NCI-H1436 (cell line): ENCODE results near the gene EEA1.

ENCODE experiments used
- DNase-seq: peaks from one replicate; lab custom pipeline; 2025; lab: John Stamatoyannopoulos, UW

EEA1 gene

GRCh38 chr12:92938018-92938417, 8.9 kb upstream of the EEA1 start:
- no peak for DNase-seq

GRCh38 chr12:92933606-92934005, 4.5 kb upstream of the EEA1 start:
- no peak for DNase-seq

GRCh38 chr12:92930421-92930820, 1.3 kb upstream of the EEA1 start:
- DNase-seq = no peak

- no peak for DNase-seq
These were observed 888 bp upstream of the EEA1 start for GRCh38 chr12:92929983-92930382.

- DNase-seq = no peak
These were observed 604 bp downstream of the EEA1 start for GRCh38 chr12:92928421-92928961.

GRCh38 chr12:92927436-92928281, 1.4 kb downstream of the EEA1 start:
- no peak for DNase-seq

GRCh38 chr12:92927055-92927435, 2.0 kb downstream of the EEA1 start:
- DNase-seq = no peak

- no peak for DNase-seq
These were observed 2.5 kb downstream of the EEA1 start for GRCh38 chr12:92926549-92926948.

GRCh38 chr12:92921877-92922276, 7.2 kb downstream of the EEA1 start:
- no peak for DNase-seq

GRCh38 chr12:92915365-92915764, 13.7 kb downstream of the EEA1 start:
- no peak for DNase-seq

GRCh38 chr12:92914170-92914569, 14.9 kb downstream of the EEA1 start:
- no peak for DNase-seq

- no peak for DNase-seq
These were observed 16.4 kb downstream of the EEA1 start for GRCh38 chr12:92912672-92913071.

- DNase-seq = no peak
These were observed 17.0 kb downstream of the EEA1 start for GRCh38 chr12:92912052-92912451.

GRCh38 chr12:92911339-92911738, 17.8 kb downstream of the EEA1 start:
- no peak for DNase-seq

- DNase-seq = no peak
These were observed 21.0 kb downstream of the EEA1 start for GRCh38 chr12:92908108-92908507.

GRCh38 chr12:92905811-92906554, 23.1 kb downstream of the EEA1 start:
- DNase-seq = no peak

- no peak for DNase-seq
These were observed 23.8 kb downstream of the EEA1 start for GRCh38 chr12:92905258-92905810.

GRCh38 chr12:92900941-92901340, 28.2 kb downstream of the EEA1 start:
- DNase-seq = no peak

- no peak for DNase-seq
These were observed 29.6 kb downstream of the EEA1 start for GRCh38 chr12:92899386-92900001.

- DNase-seq = no peak
These were observed 30.3 kb downstream of the EEA1 start for GRCh38 chr12:92898755-92899154.

GRCh38 chr12:92897844-92898243, 31.3 kb downstream of the EEA1 start:
- no peak for DNase-seq

- no peak for DNase-seq
These were observed 38.4 kb downstream of the EEA1 start for GRCh38 chr12:92890601-92891106.
